Eye (tissue), 1 donor: ENCODE data around the gene CCDC88B.

Source experiments
- DNase-seq: peaks from one replicate; pipeline ENCODE4 v3.0.0-alpha.2; 2015

CCDC88B gene

DNA sequence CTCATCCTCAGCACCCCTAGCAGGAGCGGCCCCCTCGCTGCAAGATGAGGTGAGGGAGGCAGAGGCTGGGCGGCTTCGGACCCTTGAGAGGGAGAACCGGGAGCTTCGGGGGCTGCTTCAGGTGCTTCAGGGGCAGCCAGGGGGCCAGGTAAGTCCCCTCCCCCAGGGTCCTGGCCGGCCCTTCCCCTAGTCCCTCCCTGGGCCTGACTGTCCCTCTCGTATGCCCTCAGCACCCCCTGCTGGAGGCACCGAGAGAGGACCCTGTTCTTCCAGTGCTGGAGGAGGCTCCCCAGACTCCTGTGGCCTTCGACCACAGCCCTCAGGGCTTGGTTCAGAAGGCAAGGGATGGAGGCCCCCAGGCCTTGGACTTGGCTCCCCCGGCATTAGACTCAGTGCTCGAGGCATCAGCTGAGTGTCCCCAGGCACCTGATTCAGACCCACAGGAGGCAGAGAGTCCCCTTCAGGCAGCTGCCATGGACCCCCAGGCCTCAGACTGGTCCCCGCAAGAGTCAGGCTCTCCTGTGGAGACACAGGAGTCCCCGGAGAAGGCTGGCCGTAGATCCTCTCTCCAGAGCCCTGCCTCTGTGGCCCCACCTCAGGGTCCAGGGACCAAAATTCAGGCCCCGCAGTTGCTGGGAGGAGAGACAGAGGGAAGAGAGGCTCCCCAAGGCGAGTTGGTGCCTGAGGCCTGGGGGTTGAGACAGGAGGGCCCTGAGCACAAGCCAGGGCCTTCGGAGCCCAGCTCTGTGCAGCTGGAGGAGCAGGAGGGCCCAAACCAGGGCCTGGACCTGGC, 4.0 kb downstream of the CCDC88B start:
- peak; percentile 32 for DNase-seq

DNA sequence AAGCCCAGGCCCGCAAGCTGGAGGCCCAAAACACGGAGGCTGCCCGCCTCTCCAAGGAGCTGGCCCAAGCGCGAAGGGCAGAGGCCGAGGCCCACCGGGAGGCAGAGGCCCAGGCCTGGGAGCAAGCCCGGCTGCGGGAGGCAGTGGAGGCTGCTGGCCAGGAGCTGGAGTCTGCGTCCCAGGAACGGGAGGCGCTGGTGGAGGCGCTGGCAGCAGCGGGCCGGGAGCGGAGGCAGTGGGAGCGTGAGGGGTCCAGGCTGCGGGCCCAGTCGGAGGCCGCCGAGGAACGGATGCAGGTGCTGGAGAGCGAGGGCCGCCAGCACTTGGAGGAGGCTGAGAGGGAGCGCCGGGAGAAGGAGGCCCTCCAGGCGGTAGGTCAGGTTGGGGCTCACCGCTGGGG, 4.8 kb downstream of the CCDC88B start:
- no peak for DNase-seq

DNA sequence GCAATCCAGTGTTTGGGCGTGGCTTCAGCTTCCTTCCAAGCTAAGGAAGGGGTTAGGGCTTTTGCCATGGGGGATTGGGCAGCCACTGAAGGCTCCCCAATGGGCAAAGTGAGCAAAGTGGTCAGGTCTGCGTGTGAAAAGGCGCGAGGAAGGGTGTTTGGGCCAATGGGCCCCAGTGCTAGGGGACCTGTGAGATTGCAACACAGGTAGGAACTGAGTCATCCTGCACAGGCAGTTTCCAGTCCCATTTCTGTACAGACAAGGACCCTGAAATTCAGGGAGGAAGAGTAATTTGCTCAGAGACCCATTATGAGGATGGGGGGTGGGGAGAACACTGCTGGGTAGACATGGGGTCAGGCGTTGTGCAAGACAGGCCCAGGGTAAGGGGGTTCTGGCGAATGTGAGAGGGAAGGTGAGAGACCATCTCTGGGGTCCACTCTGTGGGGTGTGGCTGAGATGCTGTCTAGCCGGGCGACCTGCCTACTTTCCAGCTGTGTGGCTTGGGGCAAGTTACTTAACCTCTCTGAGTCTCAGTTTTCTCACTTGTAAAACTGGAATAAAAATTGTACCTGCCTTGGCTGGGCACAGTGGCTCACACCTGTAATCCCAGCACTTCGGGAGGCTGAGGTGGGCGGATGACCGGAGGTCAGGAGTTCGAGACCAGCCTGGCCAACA, 7.3 kb downstream of the CCDC88B start:
- no peak for DNase-seq

DNA sequence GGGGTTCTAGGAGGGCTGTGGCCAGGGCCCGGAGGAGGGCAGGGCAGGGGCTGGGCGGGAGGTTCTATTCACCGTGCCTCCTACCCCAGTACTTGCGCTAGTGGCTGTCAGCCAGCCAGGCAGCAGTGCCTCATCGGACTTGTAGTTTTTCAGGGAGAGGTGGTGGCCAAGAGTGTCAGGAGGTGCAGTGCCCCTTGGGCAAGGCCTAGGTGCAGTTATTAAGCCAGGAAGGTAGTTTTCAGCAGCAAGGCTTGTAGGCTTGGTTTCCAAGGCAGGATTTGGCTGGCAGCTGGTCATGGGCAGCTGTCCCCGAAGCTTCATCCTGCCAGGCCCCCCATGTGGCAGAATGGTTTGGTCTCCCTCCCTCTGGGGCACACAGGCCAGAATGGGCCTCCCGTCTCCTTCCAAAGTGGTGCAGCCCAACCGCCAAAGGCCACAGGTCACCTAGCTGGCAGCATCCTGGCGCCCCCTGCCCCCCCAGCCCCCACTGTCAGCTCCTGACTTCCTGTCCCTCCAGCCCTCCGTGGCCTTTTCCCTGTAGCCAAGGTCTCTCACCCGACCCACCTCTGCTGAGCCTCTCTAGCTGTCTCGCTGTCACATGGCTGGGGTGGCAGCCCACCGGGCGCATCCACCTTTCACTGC, 8.5 kb downstream of the CCDC88B start:
- DNase-seq = peak; percentile 56

DNA sequence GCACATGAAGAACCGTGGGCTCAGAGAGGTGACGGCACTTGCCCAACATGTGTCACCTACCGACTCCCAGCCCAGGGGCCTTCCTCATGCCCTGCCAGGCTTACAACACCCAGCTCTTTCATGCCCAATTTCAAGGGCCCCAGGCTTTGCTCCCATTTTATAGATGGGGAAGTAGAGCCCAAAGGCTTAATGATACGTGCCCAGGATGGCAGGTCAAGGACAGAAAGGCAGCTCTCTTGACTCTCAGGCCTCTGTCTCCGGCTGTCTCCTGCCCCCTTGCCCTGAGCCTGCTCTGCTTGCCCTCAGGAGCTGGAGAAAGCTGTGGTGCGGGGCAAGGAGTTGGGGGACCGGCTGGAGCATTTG, 9.0 kb downstream of the CCDC88B start:
- DNase-seq = no peak

DNA sequence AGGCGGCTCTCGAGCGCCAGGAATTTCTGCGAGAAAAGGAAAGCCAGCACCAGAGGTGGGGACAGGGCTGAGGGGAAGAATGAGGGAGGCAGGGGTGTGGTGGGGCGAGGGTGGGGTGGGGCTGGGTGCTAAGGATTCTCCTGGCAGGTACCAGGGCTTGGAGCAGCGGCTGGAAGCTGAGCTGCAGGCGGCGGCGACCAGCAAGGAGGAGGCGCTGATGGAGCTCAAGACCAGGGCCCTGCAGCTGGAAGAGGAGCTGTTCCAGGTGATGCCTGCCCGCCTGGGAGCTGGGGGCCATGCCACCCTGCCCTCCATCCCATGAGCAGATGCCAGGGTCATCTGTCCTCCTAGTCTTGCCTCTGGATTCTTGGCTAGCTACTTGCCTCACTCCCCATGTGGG, 9.4 kb downstream of the CCDC88B start:
- DNase-seq = no peak

DNA sequence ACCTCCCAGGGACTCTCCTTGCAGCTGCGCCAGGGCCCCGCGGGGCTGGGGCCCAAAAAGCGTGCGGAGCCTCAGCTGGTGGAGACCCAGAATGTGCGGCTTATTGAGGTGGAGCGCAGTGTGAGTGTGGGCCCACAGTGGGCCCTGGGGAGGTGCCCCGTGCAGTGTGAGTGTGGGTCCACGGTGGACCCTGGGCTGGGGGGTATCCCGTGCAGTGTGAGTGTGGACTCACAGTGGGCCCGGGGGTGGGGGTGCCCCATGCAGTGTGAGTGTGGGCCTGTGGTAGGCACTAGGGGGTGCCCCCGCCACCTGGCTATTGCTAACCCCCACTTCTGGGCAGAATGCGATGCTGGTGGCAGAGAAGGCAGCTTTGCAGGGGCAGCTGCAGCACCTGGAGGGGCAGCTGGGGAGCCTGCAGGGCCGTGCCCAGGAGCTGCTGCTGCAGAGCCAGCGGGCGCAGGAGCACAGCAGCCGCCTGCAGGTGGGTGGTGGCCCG, 11.2 kb downstream of the CCDC88B start:
- no peak for DNase-seq

DNA sequence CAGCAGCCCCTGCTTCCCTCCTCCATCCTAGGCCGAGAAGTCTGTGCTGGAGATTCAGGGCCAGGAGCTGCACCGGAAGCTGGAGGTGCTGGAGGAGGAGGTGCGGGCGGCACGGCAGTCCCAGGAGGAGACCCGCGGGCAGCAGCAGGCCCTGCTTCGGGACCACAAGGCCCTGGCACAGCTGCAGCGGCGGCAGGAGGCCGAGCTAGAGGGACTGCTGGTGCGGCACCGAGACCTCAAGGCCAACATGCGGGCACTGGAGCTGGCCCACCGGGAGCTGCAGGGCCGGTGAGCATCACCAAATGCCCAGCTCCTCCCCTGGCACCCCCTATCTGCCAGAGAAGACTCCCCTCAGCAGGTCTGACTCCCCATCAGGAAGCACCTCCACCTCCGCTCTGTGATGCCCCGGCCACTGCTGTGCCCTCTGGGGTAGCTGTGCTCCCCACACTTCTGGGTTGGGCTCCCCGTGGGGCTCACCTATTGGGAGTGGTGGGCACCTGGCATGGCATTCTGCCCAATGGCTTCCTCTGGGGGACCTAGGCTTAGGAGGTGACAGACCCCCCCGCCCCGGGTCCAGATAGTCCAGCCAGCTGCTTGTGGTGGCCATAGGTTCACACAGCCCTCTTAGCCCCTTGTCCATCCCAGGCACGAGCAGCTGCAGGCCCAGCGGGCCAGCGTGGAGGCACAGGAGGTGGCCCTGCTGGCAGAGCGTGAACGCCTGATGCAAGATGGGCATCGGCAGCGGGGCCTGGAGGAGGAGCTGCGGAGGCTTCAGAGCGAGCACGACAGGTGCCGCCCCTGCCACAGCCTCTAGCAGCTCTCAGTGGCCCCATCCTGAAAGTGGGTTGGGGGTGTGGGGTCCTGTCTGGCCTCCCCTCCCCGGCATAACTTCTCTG, 12.3 kb downstream of the CCDC88B start:
- no peak for DNase-seq

DNA sequence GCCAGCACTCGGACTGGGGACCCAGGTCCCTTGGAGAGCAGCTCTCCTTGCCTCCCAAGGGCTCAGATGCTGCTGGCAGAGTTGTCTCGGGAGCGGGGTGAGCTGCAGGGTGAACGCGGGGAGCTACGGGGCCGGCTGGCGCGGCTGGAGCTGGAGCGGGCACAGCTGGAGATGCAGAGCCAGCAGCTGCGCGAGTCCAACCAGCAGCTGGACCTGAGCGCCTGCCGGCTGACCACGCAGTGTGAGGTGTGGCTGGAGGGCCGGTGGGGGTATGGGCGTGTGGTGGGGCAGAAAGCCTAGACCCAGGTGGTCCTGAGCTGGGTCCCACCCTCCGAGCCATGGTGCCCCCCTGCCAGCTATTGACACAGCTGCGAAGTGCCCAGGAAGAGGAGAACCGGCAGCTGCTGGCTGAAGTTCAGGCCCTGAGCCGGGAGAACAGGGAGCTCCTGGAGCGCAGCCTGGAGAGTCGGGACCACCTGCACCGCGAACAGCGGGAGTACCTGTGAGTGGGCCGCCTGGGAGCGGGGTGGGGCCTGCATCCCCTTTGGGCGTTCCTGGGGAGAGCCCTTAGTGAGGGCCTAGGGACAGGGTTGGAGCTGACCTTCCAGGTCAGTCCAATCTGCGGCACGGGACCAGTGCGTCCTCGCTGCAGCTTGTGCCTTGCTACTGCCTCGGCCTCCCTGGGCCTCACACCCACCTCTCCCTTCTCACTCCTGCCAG, 13.2 kb downstream of the CCDC88B start:
- DNase-seq = no peak

DNA sequence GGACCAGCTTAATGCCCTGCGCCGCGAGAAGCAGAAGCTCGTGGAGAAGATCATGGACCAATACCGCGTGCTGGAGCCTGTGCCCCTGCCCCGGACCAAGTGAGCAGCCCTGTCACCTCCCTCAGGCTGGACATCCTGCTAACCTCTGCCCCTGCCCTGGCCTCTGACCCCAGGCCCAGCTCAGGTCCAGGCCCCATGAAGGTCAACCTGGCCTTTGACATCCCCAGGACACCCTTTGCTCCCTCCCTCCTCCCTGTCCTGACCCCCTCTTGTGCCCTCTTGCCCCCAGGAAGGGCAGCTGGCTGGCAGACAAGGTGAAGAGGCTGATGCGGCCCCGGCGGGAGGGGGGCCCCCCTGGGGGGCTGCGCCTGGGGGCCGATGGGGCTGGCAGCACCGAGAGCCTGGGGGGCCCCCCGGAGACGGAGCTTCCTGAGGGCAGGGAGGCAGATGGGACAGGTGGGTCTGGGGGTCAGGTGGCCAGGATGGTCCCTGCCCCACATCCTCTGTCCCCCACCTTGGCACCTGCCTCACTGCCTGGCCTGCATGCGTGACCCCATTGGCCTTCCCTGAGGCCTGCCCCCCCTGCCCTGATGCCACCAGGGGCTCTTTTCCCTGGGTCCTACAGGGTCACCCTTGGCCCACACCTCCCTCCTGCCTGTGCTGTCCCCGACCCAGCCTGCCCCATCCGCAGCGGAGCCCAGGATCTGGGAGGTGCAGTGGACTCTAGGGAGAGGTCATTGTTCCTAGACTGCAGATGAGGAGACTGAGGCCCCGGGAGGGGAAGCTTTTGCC, 13.9 kb downstream of the CCDC88B start:
- no peak for DNase-seq

DNA sequence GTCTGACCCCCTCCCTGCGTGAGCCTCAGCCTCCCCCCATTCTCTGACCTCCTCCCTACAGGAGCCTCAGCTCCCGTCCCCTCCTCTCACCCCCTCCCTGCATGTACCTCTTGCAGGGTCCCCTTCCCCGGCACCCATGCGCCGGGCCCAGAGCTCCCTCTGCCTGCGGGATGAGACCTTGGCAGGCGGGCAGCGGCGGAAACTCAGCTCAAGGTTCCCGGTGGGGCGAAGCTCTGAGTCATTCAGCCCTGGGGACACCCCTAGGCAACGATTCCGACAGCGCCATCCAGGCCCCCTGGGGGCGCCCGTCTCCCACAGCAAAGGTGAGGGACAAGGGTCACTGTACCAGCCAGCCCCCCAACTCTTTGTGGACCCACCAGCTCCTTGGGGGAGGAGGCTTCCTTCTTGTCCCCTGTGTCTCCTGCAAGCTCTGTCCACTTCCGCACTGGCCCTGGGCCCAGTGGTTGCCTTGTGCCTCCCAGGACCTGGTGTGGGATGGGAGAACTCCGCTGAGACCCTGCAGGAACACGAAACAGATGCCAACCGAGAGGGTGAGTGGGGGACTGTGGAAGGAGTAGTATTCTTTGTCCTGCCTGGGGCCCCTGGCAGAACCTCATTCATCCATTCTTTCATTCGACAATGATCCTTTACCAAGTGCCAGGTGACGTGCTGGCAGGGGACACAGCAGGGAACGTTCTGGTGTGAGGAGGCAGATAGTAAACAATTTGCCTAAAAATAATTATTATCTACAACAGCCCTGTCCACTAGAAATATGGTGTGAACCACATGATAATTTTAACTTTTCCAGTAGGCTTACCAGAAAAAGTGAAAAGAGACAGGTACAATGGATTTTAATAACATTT, 15.3 kb downstream of the CCDC88B start:
- peak; percentile 80 for DNase-seq

DNA sequence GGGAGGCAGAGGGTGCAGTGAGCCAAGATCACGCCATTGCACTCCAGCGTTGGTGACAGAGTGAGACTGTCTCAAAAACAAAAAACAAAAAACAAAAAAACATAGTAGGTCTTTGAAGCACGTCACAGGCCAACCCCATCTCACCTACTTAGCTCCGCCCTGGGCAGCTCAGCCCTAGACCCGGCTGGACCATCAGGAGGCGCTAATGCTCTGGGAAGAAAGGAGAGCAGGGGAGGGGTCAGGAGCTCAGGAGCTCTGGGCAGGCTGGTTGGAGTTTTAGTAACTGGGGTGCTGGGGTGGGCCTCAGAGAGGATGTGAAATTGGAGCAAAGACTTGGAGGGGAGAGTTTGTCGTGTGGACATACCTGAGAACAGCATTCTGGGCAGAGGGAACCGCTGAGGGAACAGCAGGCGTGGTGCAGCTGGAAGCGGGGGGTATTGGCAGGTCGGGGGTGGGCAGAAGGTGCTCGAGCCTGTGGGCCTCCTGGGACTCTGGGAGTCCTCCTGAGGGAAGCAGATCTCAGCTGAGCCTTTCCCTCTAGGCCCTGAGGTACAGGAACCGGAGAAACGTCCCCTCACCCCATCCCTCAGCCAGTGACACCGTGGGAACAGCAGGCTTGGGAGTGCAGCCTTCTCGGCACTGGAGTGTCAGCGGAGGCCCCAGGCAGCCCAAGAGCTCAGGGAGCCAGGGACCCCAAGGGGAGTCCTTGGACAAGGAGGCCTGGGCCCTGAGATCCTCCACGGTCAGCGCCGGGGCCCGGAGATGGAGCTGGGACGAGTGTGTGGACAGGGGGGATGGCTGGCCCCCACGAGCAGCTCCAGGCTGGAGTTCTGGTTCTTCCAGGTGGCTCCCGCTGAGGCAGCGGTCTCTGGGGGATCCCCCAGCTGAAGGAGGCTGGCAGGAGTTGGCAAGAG, 16.8 kb downstream of the CCDC88B start:
- DNase-seq = peak; percentile 72

DNA sequence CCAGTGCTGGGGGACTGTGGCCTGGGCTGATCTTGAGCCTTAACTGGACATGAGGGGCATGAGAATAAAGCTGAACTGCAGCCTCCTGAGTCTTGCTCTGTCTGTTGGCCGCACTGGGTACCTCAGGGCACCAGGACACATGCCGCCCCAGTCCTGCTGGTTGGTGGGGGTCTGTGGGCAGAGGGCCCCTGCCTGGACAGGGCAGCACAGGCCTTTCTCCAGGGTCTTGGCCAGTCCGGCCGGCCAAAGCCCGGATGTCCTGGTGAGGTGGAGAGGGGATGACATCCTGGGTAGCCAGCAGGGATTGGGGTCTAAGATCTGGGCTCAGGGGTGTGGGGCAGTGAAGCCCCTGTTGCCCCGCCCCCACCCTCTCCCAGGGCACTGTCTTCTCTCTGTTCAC, 17.4 kb downstream of the CCDC88B start:
- DNase-seq = no peak

DNA sequence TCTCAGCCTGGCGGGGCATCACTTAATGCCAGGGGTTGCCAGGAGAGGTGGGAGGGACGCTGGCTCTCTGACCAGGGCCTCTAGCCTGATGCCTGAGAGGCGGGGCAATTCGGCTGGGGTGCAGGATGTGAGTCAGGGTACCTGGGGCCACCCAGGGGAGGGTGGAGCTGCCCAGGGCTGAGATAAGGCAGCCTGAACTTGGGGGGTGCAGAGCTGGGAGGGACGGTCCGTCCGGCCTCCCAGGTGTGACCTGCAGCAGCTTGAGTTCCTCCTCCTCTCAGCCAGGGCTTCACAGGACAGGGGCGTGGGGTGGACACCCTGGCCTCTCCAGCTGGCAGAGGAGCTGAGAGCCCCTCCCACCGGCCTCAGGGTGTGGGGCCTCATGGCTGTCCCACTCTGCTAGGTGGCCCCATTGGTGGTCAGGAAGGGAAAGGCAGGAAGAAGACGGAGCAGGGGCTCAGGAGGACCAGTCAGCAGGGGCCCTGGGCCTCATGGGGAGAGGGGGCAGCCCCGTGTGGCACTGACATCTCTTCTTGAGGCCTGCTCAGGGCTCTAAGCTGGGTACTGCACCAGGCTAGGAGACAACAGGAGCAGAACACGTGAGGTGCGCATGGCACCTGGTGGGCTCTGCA, 18.0 kb downstream of the CCDC88B start:
- DNase-seq = no peak

DNA sequence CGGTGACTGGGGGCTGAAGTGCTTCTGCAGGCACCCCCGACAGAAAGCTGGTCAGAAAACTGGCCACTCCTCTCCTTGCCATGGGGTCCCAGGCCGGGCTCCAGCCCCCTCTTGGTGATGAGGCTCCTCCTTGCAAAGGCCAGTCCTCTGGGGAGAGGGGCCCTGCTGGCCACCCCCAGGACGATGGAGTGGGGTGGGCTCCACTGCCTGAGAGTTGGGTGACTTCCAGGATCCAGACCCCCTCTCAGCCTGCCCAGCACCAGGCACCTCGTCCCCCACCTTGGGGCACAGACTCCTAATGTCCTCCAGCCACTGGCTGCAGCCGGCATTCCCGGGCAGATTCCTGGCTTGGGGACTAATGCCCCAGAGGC, 18.5 kb downstream of the CCDC88B start:
- no peak for DNase-seq

DNA sequence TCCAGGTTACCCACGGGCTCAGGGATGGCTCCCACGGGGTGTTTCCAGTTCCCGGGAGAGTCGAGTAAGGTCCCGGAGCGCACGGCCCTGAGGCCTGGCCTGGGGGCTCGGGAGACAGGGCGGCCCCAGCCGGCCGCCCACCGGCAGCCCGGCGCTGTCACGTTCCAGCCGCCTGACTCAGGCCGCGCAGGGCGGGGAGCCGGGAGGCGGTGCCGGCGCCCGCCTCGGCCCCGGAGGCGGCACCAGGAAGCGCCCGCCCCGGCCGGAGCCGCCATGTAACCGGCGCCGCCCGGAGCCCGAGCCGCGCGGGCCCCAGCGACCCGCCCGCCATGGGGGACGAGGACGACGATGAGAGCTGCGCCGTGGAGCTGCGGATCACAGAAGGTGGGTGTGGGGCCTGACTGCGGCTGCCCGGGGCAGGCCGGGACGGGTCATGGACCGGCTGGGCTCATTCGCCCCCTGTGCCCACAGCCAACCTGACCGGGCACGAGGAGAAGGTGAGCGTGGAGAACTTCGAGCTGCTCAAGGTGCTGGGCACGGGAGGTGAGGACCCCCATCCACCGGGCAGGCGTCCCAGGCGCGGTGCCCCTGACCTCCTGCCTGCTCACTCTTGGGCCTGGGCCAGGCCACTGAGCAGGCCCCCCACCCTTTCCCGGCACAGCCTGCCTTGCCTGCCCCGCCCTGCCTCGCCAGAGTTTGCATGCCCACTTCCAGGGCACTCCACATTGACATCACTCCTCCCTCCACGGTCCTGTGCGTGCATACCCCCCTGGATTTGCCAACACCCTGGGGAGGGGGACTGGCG, 19.1 kb downstream of the CCDC88B start, which contains the start of gene RPS6KA4:
TSS of gene RPS6KA4 (plus strand) at position 256 of the 805 bp plus-strand sequence. CDS start at position 330, 74 bp downstream.
- DNase-seq = peak; percentile 78

DNA sequence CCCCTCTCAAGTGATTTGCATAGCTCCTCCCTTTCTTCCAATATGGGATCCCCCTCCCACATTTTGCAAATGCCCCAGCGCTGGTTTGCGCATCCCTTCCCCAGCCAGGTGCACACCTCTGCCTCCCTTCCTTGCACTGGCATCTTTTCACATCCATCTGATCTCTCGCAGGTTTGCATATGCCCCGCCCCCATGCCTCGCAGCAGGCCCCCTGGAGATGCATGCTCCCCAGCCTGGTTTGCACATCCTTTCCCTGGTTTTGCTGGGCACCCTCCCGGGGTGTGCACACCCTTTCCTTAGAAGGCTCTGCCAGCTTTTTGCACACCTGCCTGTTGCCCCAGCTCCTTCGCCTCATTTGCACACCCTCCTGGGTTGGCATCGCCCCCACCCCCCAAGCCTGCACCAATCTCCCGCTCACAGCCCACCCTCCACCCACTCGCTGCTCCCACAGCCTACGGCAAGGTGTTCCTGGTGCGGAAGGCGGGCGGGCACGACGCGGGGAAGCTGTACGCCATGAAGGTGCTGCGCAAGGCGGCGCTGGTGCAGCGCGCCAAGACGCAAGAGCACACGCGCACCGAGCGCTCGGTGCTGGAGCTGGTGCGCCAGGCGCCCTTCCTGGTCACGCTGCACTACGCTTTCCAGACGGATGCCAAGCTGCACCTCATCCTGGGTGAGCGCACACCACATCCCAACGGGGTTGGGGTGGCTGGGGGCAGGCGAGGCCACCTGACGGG, 19.9 kb downstream of the CCDC88B start:
- peak; percentile 51 for DNase-seq
